Epithelial cell of proximal tubule (primary cell): ENCODE data around the gene DNMT1. TPM values are rescaled to one million over a fixed set of nuclear protein-coding genes. Genes with fewer than 3 reads are reported as not detected.

Source experiments
- DNase-seq: peaks from one replicate; pipeline ENCODE4 v3.0.0-alpha.2; 2011; ENCODE audit warnings: low read depth
- H3K4me3 ChIP-seq: 2 replicates; pipeline ENCODE4 v1.5.1; 2011; ENCODE audit warnings: low read depth, mild to moderate bottlenecking, low read length
- total RNA-seq: library from RNA; depleted of rRNA; stranded (reverse); fragments of >200 nt; gene quantifications from 2 replicates; pipeline ENCODE4 v1.2.3, GENCODE V29; 2015
- TF ChIP-seq, protein P1 (sequence below): conservative IDR thresholded peaks from 2 replicates; pipeline ENCODE4 v1.5.1; 2012; ENCODE audit warnings: low read depth, mild to moderate bottlenecking, low read length

The DNMT1 gene
- total RNA-seq, 1 donor from 2014 or later, result 154 TPM

GRCh38 chr19:10093295-10094186 is 101.2 kb downstream of the DNMT1 start:
- TF ChIP-seq, protein P1, sequence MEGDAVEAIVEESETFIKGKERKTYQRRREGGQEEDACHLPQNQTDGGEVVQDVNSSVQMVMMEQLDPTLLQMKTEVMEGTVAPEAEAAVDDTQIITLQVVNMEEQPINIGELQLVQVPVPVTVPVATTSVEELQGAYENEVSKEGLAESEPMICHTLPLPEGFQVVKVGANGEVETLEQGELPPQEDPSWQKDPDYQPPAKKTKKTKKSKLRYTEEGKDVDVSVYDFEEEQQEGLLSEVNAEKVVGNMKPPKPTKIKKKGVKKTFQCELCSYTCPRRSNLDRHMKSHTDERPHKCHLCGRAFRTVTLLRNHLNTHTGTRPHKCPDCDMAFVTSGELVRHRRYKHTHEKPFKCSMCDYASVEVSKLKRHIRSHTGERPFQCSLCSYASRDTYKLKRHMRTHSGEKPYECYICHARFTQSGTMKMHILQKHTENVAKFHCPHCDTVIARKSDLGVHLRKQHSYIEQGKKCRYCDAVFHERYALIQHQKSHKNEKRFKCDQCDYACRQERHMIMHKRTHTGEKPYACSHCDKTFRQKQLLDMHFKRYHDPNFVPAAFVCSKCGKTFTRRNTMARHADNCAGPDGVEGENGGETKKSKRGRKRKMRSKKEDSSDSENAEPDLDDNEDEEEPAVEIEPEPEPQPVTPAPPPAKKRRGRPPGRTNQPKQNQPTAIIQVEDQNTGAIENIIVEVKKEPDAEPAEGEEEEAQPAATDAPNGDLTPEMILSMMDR, result no peak
- no peak for DNase-seq
- H3K4me3 ChIP-seq, result no peak overlapping the region

- no peak for DNase-seq
Measured at GRCh38 chr19:10092648-10093294, 102.0 kb downstream of the DNMT1 start.

GRCh38 chr19:10091895-10092641 is 102.7 kb downstream of the DNMT1 start:
- no peak overlapping the region for H3K4me3 ChIP-seq
- TF ChIP-seq, protein P1, result no peak
- no peak for DNase-seq

More at GRCh38 chr19:10092648-10093294, 102.0 kb downstream of the DNMT1 start:
- H3K4me3 ChIP-seq, result no peak overlapping the region
- TF ChIP-seq, protein P1, result no peak

DNA sequence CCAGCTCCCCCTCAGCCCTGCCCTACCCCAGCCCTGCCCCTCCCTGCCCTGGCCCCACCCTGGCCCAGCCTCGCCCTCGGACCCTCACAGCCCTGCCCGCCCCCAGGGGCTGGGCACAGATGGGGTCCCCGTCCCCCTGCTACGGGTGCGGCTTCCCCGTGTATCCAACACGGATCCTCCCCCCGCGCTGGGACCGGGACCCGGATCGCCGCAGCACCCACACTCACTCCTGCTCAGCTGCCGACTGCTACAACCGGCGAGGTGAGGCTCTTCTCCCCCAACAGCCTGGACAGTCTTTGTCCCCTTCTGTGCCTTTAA is 103.4 kb downstream of the DNMT1 start:
- TF ChIP-seq, protein P1, result no peak
- DNase-seq, result no peak
- no peak overlapping the region for H3K4me3 ChIP-seq

GRCh38 chr19:10089801-10090375 is 104.9 kb downstream of the DNMT1 start:
- H3K4me3 ChIP-seq, result no peak overlapping the region
- TF ChIP-seq, protein P1, result no peak
- DNase-seq, result no peak

DNA sequence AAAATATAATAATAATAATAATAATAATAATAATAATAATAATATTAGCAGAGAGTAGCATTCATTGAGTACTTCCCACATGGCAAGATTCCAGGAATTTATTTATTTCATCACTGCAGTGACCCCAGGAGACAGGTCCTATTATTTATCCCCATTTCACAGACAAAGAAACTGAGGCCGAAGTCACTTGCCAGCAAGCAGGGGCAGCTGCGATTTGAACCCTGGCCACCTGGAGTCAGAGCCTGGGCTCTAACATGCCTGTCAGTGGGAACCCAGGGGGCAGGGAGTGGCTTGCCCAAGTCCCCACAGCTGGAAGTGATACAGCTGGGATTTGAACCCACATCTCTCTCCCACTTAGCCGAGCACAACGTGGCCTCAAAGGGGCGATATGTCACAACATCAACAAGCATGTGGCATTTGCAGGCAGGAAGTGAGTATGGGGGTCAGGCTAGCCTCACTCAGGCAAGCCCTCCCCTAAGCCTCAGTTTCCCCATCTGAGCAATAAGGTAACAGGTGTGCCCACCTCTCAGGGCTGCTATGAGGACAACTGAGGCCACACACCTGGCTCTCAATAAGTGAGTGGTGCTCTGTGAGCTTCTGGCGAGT is 105.7 kb downstream of the DNMT1 start:
- no peak overlapping the region for H3K4me3 ChIP-seq
- DNase-seq, result no peak
- TF ChIP-seq, protein P1, result no peak
